Activated CD8-positive, alpha-beta memory T cell treated with anti-CD3 and anti-CD28 coated beads, Interleukin-2, amount 50 U/mL, for 48 hours (primary cell): Measurements from ENCODE around the gene HLA-E.
"Not testable (repeated sequence)": the region's sequence is repeated elsewhere in the genome, so short reads cannot be mapped to it uniquely, and the experiment has no call there.

Experiments
- DNase-seq: peaks from one replicate; pipeline ENCODE4 v3.0.0-alpha.2; 2020

Gene HLA-E

DNA sequence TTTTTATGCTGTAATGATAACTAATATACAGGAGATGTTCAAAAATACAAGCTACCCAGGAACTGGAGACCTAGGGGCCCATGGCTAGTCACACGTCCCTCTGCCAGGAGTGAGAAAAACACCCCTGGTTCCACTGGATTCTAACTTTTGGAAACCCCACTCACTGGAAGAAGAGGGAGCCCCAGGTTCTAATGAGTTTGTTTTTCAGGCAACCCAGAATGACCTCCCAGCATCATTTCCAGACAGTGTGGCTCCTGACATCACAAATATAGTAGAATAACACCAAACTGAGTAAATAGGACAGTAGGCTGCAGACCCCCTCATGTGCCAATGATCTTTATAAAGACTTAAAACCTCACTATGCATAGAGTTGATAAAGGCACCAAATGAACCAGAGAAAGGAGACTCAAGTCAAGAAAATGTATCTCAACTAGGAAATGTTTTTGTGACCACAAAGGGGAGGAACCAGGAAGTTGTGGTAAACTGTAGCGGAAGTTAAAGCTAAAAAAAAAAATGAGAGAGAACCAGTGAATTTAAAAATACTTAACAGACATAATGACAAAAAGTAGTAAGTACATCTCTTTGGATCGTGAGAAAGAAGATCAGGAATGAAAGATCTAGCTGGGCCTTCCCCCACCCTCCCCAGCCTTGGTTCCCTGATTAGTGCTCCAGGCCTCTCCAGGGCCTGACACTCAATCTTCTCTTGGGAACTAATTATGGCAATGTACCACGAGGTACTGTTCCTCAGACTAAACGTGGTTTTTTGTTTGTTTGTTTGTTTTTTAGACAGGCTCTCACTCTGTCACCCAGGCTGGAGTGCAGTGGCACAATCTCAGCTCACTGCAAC is 19.8 kb downstream of the HLA-E start:
- peak; percentile 56 for DNase-seq

DNA sequence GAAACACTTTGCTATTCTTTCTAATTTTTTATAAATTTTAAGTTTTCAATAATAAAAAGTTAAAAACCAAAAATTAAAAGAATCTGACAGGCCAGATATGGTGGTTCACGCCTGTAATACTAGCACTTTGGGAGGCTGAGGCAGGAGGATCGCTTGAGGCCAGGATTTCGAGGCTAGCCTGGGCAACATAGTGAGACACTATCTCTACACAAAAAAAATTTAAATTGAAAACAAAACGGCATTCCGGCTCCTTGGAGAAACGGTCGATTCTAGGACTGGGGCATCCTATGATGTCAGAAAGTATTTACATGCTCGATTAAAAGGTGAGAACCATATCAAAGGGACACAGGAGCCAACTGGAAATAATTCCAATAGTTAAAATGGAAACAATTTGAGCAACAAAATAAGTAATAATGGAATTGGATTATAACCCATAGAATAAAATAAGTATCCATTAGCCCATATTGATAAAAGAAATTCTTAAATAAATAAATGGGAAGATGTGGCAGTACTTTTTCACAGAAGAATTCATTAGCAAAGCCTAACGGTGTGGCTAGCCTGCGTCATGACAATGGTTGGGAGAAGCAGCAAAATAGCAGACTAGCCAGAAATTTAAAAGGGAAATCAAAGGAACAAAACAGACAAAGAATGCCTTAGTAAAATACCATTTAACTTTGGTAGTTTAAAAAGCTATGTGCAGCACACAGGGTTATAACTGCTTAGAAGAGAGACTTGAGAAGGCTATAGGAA is 21.3 kb downstream of the HLA-E start:
- peak; percentile 47 for DNase-seq

DNA sequence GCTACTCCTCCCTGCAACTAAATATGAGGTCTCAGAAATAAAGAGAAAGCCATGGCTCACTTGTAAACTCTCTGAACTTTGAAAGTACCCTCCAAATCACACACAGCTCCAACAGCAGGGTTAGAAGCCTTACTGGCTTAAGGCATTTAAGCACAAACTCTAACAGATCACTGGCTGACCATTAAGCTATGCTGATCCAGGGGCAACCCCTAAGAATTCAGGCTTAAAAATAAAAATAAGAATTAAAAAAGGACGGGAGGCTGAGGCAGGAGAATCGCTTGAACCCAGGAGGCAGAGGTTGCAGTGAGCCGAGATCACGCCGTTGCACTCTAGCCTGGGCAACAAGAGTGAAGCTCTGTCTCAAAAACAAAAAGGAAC is 21.8 kb downstream of the HLA-E start:
- DNase-seq, result no peak

DNA sequence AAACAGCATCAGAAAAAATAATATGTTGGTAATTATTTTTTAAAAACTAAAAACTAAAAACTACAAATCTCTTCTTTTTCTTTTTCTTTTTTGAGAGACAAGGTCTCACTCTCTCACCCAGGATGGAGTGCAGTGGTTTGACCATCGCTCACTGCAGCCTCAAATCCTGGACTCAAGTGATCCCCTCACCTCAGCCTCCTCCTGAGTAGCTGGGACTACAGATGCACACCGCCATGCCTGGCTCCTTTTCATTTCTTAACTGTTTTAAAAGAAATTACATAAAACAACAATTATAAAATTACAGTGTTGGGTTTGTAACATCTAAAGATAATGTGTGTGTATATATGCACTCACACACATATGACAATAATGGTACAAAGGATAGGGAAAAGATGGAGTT is 24.1 kb downstream of the HLA-E start:
- no peak for DNase-seq

DNA sequence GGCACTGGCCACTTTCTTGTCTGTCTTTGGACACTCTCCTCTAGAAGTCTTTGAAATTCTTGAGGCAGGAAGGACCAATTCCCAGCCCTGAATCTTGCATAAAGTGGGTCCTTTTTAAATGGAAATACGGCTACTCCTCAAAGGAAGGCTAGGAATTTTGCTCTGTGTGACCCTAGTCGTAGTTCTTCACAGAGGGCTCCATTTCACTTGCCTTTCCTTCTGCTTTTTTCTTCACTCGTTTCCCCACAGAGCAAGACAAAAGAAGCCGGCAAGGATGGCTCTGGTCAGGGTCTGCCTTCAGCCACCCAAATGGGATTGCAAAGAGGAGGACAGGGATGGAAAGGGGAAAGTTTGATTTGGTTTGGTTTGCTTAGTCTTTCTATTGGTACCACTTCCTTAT is 25.8 kb downstream of the HLA-E start:
- DNase-seq, result peak; percentile 46

DNA sequence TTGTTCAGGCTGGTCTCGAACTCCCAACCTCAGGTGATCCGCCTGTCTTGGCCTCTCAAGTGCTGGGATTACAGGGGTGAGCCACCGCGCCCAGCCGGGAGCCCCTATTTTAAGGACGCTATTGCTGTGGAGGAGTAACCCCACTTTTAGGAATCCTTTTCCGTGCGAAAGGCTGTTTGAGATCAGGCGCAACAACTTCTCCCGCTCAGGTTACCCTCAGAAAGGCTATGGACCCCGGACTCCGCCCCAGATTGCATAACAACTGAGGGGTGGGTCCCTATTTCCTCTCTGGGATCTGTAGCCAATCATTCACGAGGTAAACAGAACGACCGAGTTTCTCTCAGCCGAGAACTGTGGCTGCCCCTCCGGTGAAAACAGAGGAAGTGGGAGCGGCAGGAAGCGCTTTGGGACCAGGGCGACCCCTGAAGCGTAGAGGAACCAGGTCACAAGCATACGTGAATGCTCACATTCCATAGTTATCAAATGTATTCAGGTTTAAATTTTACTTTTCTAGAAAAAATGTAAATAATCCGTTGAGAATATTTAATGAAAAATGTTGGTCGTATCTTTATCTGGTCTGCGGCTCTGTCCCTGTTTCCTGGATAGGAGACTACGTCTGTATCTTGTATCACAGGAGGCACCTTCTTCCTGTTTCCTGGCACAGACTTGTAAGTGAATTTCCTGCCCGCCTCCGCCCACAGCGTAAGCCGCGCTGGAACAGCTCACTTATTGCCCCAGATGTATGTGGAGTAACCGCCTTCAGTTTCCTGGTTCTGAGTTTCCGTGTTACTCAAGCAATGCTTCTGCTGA is 26.8 kb downstream of the HLA-E start:
- DNase-seq, result peak; percentile 89

DNA sequence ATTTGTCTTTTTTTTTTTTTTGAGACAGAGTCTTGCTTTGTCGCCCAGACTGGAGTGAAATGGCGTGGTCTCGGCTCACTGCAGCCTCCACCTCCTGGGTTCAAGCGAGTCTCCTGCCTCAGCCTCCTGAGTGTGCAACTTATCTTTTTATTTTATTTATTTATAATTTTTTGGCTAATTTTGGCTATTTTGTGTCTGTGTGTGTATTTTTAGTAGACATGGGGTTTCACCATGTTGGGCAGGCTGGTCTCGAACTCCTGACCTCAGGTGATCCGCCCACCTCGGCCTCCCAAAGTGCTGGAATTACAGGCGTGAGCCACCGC is 27.4 kb downstream of the HLA-E start:
- not testable (repeated sequence) for DNase-seq

DNA sequence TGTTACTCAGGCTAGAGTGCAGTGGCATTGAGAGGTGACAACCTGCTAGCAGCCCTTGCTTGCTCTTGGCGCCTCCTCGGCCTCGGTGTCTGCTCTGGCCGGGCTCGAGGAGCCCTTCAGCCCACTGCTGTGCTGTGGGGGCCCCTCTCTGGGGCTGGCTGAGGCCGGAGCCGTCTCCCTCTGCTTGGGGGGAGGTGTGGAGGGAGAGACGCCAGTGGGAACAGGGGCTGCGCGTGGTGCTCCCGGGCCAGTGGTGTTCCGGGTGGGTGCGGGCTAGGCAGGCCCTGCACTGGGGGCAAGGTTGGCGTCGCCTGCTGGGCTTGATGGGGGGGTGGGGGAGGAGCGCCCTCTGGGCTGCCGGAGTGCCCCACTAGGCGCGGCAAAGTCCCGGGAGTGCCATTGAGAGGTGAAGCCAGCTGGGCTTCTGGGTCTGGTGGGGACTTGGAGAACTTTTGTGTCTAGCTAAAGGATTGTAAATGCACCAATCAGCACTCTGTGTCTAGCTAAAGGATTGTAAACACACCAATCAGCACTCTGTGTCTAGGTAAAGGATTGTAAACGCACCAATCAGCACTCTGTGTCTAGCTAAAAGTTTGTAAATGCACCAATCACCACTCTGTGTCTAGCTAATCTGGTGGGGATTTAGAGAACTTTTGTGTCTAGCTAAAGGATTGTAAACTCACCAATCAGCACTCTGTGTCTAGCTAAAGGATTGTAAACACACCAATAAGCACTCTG is 28.6 kb downstream of the HLA-E start:
- DNase-seq, result peak; percentile 51

DNA sequence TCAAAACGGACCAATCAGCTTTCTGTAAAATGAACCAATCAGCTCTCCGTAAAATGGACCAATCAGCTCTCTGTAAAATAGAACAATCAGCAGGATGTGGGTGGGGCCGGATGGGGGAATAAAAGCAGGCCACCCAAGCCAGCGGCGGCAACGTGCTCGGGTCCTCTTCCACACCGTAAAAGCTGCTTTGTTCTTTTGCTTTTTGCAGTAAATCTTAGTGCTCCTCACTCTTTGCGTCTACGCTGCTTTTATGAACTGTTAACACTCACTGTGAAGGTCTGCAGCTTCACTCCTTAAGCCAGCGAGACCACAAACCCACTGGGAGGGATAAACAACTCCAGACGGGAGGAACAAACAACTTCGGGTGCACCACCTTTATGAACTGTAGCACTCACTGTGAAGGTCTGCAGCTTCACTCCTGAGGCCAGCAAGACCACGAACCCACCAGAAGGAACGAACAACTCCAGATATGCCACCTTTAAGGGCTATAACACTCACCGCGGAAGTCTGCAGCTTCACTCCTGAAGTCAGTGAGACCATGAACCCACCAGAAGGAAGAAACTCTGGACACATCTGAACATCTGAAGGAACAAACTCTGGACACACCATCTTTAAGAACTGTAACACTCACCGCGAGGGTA is 29.3 kb downstream of the HLA-E start:
- peak; percentile 68 for DNase-seq

DNA sequence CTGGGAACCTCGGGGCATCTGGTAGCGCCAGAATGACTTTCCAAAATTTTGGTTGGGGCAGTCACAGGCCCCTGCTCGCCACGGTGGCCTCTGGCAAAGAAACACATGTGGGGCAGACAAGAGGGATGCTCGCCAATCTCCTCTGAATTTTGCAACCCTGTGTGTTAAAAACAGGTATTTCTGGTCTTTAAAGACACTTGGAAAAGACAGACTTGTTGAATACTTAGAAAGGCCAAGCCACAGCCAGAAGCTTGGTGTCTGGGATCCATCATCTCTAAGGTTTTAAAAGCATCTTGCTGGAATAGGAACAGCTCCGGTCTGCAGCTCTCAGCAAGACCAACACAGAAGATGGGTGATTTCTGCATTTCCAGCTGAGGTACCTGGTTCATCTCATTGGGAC is 31.2 kb downstream of the HLA-E start:
- DNase-seq, result peak; percentile 47

DNA sequence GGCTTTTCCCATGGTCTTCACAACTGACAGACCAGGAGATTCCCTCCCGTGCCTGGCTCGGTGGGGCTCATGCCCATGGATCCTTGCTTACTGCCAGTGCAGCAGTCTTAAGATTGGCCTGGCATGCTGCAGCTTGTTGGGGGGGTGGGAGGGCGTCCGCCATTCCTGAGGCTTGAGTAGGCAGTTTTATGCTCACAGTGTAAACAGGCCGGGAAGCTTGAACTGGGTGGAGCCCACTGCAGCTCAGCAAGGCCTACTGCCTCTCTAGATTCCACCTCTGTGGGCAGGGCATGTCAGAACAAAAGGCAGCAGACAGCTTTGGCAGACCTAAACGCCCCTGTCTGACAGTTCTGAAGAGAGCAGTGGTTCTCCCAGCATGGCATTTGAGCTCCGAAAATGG is 31.8 kb downstream of the HLA-E start:
- peak; percentile 43 for DNase-seq

DNA sequence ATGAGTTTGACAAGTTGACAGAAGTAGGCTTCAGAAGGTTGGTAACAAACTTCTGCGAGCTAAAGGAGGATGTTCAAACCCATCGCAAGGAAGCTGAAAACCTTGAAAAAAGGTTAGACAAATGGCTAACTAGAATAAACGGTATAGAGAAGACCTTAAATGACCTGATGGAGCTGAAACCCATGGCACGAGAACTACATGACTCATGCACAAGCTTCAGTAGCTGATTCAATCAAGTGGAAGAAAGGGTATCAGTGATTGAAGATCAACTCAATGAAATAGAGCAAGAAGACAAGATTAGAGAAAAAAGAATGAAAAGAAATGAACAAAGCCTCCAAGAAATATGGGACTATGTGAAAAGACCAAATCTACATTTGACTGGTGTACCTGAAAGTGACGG is 32.6 kb downstream of the HLA-E start:
- DNase-seq, result not testable (repeated sequence)

DNA sequence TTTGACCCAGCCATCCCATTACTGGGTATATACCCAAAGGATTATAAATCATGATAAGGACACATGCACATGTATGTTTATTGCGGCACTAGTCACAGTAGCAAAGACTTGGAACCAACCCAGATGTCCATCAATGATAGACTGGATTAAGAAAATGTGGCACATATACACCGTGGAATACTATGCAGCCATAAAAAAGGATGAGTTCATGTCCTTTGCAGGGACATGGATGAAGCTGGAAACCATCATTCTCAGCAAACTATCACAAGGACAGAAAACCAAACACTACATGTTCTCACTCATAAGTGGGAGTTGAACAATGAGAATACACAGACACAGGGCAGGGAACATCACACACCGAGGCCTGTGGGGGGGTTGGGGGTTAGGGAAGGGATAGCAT is 37.1 kb downstream of the HLA-E start:
- not testable (repeated sequence) for DNase-seq

DNA sequence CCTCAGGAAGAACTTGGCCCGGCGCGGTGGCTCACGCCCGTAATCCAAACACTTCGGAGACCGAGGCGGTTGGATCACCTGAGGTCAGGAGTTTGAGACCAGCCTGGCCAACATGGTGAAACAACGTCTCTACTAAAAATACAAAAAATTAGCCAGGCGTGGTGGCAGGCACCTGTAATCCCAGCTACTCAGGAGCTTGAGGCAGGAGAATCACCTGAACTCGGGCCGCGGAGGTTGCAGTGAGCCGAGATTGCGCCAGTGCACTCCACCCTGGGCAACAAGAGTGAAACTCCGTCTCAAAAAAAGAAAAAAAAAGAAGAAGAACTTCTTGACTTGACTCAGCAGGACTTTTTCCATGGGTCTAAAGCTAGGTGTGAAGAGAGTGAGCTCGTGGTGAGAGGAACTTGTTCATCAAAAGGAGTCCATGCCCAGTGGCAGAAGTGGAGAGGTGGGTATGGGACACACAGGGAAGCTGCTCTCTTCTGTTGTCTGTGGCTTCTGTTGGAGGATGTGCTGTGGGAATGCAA is 40.1 kb downstream of the HLA-E start:
- peak; percentile 72 for DNase-seq

DNA sequence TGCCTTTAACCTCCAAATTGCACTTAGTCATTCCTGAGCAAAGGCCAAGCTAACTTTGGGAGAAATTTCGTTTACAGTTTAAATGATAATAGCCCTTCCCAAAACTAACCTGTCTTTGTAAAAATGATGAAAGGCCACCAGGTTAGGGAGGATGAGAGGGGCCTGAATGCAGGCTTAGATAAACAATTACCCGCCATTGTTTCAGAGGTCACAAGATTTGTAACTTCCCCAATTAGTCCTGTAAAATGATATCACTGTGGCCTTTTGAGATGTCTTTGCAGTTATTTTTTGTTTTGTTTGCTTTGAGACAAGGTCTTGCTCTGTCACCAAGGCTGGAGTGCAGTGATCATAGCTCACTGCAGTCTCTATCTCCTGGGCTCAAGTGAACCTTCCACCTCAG is 40.7 kb downstream of the HLA-E start:
- no peak for DNase-seq

DNA sequence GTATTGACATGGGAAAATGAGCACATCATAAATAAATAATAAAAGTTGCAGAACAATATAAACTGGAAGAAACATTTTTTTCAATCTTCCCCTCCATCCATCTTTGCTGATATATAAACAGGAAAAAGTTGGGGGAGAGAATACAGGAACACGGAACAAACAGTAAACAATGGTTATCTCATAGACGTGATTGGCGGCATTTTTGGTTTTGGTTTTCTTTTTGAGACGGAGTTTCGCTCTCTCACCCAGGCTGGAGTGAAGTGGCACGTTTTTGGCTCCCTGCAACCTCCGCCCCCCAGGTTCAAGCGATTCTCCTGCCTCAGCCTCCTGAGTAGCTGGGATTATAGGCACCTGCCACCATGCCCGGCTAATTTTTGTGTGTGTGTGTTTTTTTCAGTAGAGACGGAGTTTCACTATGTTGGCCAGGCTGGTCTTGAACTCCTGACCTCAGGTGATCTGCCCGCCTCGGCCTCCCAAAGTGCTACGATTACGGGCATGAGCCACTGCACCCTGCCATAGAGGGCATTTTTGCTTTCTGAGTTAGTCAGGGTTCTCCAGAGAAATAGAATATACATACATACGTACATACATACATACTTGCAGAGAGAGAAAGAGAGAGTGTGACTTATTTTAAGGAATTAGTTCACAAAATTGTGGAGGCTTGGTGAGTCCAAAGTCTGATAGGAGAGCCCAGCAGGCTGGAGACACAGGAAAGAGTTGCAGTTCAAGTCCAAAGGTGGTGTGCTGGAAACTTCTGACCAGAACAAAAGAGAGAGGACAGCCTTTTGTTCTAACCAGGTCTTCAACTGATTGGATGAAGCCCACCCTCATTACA is 44.4 kb downstream of the HLA-E start:
- no peak for DNase-seq

DNA sequence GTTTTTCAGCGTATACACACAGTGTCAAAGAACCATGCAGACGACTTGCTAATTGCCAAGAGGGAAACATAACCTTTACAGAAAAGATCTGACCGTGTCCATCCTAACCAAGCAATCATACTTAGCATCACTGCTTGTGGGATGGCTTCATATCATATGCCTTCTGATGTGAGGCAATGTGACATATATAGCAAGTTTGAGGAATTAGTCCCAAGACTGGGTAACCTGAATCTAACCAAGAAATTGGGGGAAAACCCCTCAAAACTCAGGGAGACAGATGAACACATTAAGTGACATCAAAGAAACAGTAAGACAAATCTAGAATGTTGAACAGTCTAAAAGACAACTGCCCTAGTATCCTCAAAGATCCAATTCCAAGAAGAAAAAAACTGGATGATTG is 48.6 kb downstream of the HLA-E start:
- DNase-seq, result no peak

DNA sequence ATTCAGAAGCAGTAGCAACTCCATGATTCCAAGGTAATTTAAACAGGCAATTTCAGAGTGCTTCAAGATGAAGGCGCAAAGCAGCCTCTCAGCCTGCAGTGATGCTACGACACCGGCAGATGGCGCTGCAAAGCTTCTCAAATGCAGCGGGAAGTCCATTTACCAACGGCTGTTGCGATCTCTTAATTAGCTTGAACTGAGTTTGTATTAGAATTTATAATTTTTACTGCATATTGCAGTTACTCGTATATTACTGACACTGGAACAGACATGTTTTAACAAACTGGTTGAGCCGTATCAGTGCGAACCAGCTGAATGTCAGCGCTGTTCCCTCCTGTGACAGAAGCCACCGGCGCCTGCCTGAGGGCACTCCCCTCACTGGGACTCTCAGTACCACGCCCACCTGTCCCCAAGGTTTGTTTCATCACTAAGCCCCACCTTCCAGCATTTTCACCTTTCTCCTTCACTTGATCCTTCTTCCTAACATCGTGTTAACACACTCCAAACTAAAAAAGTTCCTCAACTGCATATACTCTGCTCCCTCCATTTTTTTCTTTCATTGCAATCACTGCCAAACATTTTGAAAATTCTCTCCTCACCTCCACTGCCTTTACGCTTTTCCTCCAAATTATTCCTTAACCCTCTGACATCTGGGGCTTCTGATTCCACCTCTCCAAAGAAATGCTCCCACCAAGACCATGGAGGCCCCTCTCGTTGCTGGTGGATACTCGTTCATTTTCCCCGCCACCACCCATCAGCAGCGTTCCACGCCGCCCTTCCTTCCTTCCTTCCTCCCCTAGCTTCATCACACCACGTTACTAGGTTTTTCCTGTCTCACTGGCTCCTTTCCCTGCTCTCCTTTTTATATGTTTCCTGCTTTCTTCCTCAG is 52.5 kb downstream of the HLA-E start:
- peak; percentile 89 for DNase-seq

DNA sequence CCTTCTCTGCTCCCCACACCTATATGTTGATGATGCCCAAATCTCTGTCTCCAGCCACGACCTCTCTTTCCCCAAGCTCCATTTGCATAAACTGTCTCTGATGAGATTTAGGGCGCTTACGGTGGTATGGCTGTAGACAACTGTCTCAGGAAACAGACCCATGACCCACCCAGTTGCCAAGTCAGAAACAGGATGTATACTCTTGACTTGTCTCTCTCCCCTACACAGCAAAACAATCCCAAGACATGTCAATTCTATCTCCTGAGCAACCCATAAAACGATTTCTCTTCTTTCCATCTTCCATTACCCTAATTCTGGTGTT is 53.1 kb downstream of the HLA-E start:
- no peak for DNase-seq

DNA sequence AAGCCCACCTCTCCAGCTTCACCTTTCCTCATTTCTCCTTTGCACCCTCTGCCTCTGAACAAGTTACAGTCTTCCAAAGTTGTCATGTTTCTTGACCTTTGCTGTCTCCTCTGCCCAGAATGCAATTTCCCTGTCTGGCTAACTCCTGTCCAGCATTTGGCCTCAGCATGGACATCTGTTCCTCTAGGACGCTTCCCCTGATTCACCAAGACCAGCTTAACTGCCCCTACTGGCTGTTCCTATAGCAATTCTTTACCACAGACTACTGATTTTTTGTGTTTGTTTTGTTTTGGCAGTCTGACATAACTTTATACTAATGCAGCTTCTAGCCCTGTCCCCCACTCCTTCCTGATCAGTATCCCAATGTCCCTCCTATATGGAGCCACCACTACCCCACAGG is 53.6 kb downstream of the HLA-E start:
- no peak for DNase-seq
